Spleen (tissue), 11 donors: Measurements from ENCODE around the gene CEP135. TPM values are rescaled to one million over a fixed set of nuclear protein-coding genes. Genes with fewer than 3 reads are reported as not detected.
"Not testable (repeated sequence)": the region's sequence is repeated elsewhere in the genome, so short reads cannot be mapped to it uniquely, and the experiment has no call there.

Experiments used
- DNase-seq: peaks from one replicate; pipeline ENCODE4 v3.0.0-alpha.2; 2020
- H3K27ac ChIP-seq, 8 donors: fragments of 200-600 bp; sonication (generic) in 7 of 8; 1 replicate in 4 of 8; 2 replicates in 4 of 8; pipeline versions ENCODE4 v1.5.0 to v1.8.0; 2016 to 2021; ENCODE audit warnings: inconsistent platforms in 4 of 8, mild to moderate bottlenecking in 4 of 8, moderate library complexity in 1 of 8
- H3K27me3 ChIP-seq, 7 donors: fragments of 200-600 bp; sonication (generic) in 6 of 7; replicated peaks in 1 of 7; 1 replicate in 4 of 7; 2 replicates in 3 of 7; pipeline versions ENCODE4 v1.5.0 to v1.8.0; 2016 to 2021; ENCODE audit warnings: inconsistent platforms in 3 of 7, mild to moderate bottlenecking in 1 of 7
- H3K36me3 ChIP-seq, 6 donors: fragments of 200-600 bp; sonication (generic) in 5 of 6; 1 replicate in 4 of 6; 2 replicates in 2 of 6; pipeline versions ENCODE4 v1.5.0 to v1.8.0; 2016 to 2021; ENCODE audit warnings: inconsistent platforms in 2 of 6
- H3K4me1 ChIP-seq, 6 donors: fragments of 200-600 bp; sonication (generic) in 5 of 6; 1 replicate in 3 of 6; 2 replicates in 3 of 6; pipeline versions ENCODE4 v1.5.0 to v1.8.0; 2016 to 2021; ENCODE audit warnings: inconsistent platforms in 3 of 6
- H3K4me3 ChIP-seq, 8 donors: fragments of 200-600 bp; sonication (generic) in 7 of 8; 1 replicate in 4 of 8; 2 replicates in 4 of 8; pipeline versions ENCODE4 v1.5.0 to v1.8.0; 2016 to 2021; ENCODE audit warnings: inconsistent platforms in 4 of 8, mild to moderate bottlenecking in 4 of 8, moderate library complexity in 2 of 8
- H3K9me3 ChIP-seq, 8 donors: fragments of 200-600 bp; sonication (generic) in 7 of 8; 1 replicate in 4 of 8; 2 replicates in 4 of 8; pipeline versions ENCODE4 v1.5.0 to v1.8.0; 2016 to 2021; ENCODE audit warnings: inconsistent platforms in 4 of 8
- CTCF ChIP-seq, 11 experiments: fragments of 200-600 bp in 7 of 11; fragments of 450-650 bp in 4 of 11; sonication (generic) in 4 of 11; IDR thresholded peaks in 8 of 11; conservative IDR thresholded peaks in 3 of 11; 1 replicate in 7 of 11; 2 replicates in 4 of 11; pipeline versions ENCODE4 v1.4.0 to v1.8.0; 2016 to 2021; ENCODE audit warnings: antibody characterized with exemption in 11 of 11, inconsistent platforms in 4 of 11, mild to moderate bottlenecking in 1 of 11
- POLR2A ChIP-seq, 3 donors: fragments of 450-650 bp; IDR thresholded peaks; one replicate each; pipeline ENCODE4 v1.5.1; 2017; ENCODE audit warnings: antibody characterized with exemption in 3 of 3, mild to moderate bottlenecking in 1 of 3
- POLR2AphosphoS5 ChIP-seq, 3 donors: sonication (generic); formaldehyde crosslinking; IDR thresholded peaks; one replicate each; pipeline ENCODE4 v1.5.1; 2017; ENCODE audit warnings: antibody characterized with exemption in 3 of 3
- WGBS, 5 donors: extraction: QIAGEN DNeasy Blood & Tissue Kit in 3 of 5; methylation state at CpG; one replicate each; pipeline versions ENCODE4 v1.1.5 to v1.1.7; 2013 to 2018; 5-methylcytosine and 5-hydroxymethylcytosine counted together
- intact Hi-C: fragments of 100-400 bp; cut with DNase I; formaldehyde crosslinking; loops from one replicate; pipeline ENCODE4 v1.15.0; 2023; ENCODE audit warnings: low total_unique reads
- polyA plus RNA-seq, 3 donors: library from polyadenylated mRNA; stranded (reverse); fragments of 200-250 nt; gene quantifications; one replicate each; pipeline ENCODE4 v1.2.1, GENCODE V29; 2013
- total RNA-seq, 7 donors: library from RNA; depleted of rRNA in 3 of 7; stranded (reverse); fragments of >200 nt in 3 of 7; fragmentation: NEBNext Ultra II Directional in 4 of 7; extraction: Animal tissue kit (Norgen Biotek cat#: 25700) in 4 of 7; gene quantifications; one replicate each; pipeline versions ENCODE4 v1.1.0 to v1.2.1, GENCODE V29; 2016 to 2021
- donor health status: healthy with polysubstance abuse.
- donor health status: DM: no; HTN: no; CAD: no; lungs with moderate emphysema.
- donor health status: DM: no; HTN: no; CAD: no.
- donor health status: Bipolar disorder and iron deficiency.
- donor health status: healthy.
- donor health status: DM: no; HTN: no; CAD: no.
- donor health status: DM: yes; HTN: yes; CAD: no.

Gene CEP135
- total and polyA plus RNA-seq, 10 donors = 2.7 to 21.5 (median 14.2) TPM

- H3K4me3 ChIP-seq = no peak overlapping the region
- TF ChIP-seq POLR2A (IDR thresholded peaks at IDR 0.05) (no peak), CTCF (IDR thresholded peaks at IDR 0.05 in 8 of 11, conservative IDR thresholded peaks at IDR 0.05 in 3 of 11) (no peak), POLR2AphosphoS5 (IDR thresholded peaks at IDR 0.05) (no peak)
- 77 to 95% (median 81%) methylated on average over 3 of the region's 3 CpGs for WGBS, 5 donors
Observed at GRCh38 chr4:56062106-56062505, 113.4 kb downstream of the CEP135 start.

GRCh38 chr4:56062526-56063145 lies 113.9 kb downstream of the CEP135 start:
- H3K27me3 ChIP-seq = no peaks in the 10 kb centered on the region
- 78 to 89% (median 82%) methylated on average over 4 of the region's 4 CpGs for WGBS, 5 donors
- H3K4me3 ChIP-seq = no peak overlapping the region
- intact Hi-C loops = no loop called here
- H3K27ac ChIP-seq = no peak overlapping the region
- no peaks in the 10 kb centered on the region for H3K36me3 ChIP-seq
- H3K9me3 ChIP-seq = no peaks in the 10 kb centered on the region
- TF ChIP-seq CTCF (IDR thresholded peaks at IDR 0.05 in 8 of 11, conservative IDR thresholded peaks at IDR 0.05 in 3 of 11) (no peak), POLR2A (IDR thresholded peaks at IDR 0.05) (no peak), POLR2AphosphoS5 (IDR thresholded peaks at IDR 0.05) (no peak)
- DNase-seq = no peak
- H3K4me1 ChIP-seq = no peaks in the 10 kb centered on the region

More at GRCh38 chr4:56062106-56062505, 113.4 kb downstream of the CEP135 start:
- DNase-seq = no peak
- Histone ChIP-seq H3K9me3 (no peaks in the 10 kb centered on the region), H3K4me1 (no peaks in the 10 kb centered on the region), H3K27ac (no peak overlapping the region), H3K27me3 (no peaks in the 10 kb centered on the region), H3K36me3 (no peaks in the 10 kb centered on the region)
- intact Hi-C loops = no loop called here

GRCh38 chr4:56066493-56066892 lies 117.7 kb downstream of the CEP135 start:
- no peaks in the 10 kb centered on the region for H3K27me3 ChIP-seq
- no peak overlapping the region for H3K27ac ChIP-seq
- H3K36me3 ChIP-seq = no peaks in the 10 kb centered on the region
- no peak overlapping the region for H3K4me3 ChIP-seq
- no peaks in the 10 kb centered on the region for H3K4me1 ChIP-seq
- H3K9me3 ChIP-seq = no peaks in the 10 kb centered on the region
- intact Hi-C loops = no loop called here
- TF ChIP-seq CTCF (IDR thresholded peaks at IDR 0.05 in 8 of 11, conservative IDR thresholded peaks at IDR 0.05 in 3 of 11) = no peak
- TF ChIP-seq POLR2A (IDR thresholded peaks at IDR 0.05) = no peak
- TF ChIP-seq POLR2AphosphoS5 (IDR thresholded peaks at IDR 0.05) = no peak
- no peak for DNase-seq
- WGBS, 5 donors = 82 to 92% (median 89%) methylated on average over 2 of the region's 2 CpGs

GRCh38 chr4:56067826-56068225 lies 119.1 kb downstream of the CEP135 start:
- WGBS, 5 donors = 83 to 94% (median 87%) methylated on average over 6 of the region's 6 CpGs
- intact Hi-C loops = no loop called here
- no peak for DNase-seq

GRCh38 chr4:56072730-56073129 lies 124.0 kb downstream of the CEP135 start:
- H3K4me1 ChIP-seq, intact Hi-C loops, H3K27ac ChIP-seq, DNase-seq, H3K27me3 ChIP-seq, H3K4me3 ChIP-seq, H3K36me3 ChIP-seq: not testable (repeated sequence)
- H3K9me3 ChIP-seq = peaks cover 0 to 13% (median 4%) of the 10 kb centered on the region in 8 donors
- WGBS, 5 donors = 89 to 95% (median 92%) methylated on average over 3 of the region's 3 CpGs

More at GRCh38 chr4:56067826-56068225, 119.1 kb downstream of the CEP135 start:
- H3K27me3 ChIP-seq = no peaks in the 10 kb centered on the region
- H3K36me3 ChIP-seq = no peaks in the 10 kb centered on the region
- H3K9me3 ChIP-seq = no peaks in the 10 kb centered on the region
- no peak overlapping the region for H3K4me3 ChIP-seq
- TF ChIP-seq POLR2AphosphoS5 (IDR thresholded peaks at IDR 0.05) (no peak), CTCF (IDR thresholded peaks at IDR 0.05 in 8 of 11, conservative IDR thresholded peaks at IDR 0.05 in 3 of 11) (no peak), POLR2A (IDR thresholded peaks at IDR 0.05) (no peak)
- H3K27ac ChIP-seq = no peak overlapping the region
- H3K4me1 ChIP-seq = no peaks in the 10 kb centered on the region
